Measurements from ENCODE around the gene CYP3A7. TPM values are rescaled to one million over a fixed set of nuclear protein-coding genes. Genes with fewer than 3 reads are reported as not detected.
"Not testable (repeated sequence)": the region's sequence is repeated elsewhere in the genome, so short reads cannot be mapped to it uniquely, and the experiment has no call there.

Gene CYP3A7
- total RNA-seq, 2 donors from 2014 or later: not detected

DNA sequence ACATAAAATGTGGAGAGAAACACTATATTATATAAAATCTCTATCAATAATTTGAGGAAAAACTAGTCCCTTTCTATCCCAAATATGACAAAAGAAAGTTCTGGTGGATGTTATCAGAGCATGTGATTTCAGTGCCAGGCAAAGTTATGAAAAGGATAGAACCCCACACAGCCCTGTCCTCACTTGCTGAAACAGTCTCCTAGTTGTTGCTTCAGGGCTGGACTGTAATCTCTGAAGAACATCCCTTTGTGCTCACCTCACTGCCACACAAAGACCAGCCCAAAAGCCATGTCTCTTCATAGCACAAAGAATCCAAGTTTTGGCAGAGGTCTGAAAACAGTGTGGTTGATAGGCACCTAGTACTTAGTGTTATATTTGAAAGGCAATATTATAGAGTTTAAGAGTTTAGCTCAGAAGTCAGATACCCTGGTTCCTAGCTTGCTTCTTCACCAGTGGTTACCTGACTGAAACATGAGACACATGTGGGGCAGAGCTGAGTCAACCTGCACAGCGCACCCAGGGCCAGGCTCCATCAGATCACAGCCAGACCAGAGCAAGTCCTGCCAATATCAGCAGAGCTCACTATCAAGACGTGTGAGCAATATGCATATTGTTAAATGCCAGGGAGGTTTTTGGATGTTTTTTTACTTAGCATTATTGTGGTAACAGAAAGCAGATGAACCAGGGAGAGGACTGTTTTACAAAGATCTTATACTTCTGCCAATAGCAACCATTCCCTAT lies 25.0 kb downstream of the CYP3A7 start:
- 83% methylated on average over 2 of the region's 2 CpGs for WGBS
- Histone ChIP-seq H3K27ac (no peak overlapping the region), H3K36me3 (no peaks in the 10 kb centered on the region), H3K9me3 (no peaks in the 10 kb centered on the region), H3K27me3 (replicated peaks; ENCODE audit: insufficient read depth) (no peaks in the 10 kb centered on the region), H3K4me3 (no peak overlapping the region), H3K4me1 (replicated peaks) (no peaks in the 10 kb centered on the region)
- intact Hi-C loops (cut with DNase I): no loop called here
- no peak for TF ChIP-seq POLR2AphosphoS5 (IDR thresholded peaks at IDR 0.05)
- no peak for DNase-seq (ENCODE audit: low spot score)

DNA sequence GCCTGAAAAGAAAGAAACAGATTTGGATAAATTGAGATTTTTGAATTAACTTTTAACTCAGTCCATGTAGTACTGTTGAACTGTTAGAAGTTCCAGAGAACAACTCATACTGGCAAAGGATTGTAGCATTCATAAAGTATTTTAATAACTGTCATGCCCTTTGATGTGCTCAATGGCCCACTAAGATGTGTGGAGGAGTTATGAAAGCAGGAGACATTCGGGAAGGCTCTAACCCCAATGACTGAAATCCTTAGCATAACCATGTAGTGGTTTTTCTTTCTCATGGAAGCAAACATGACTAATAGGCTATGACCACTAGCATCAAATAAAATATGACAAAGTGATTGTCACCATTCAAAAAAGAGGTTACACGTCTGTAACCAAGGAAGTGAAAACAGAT lies 25.7 kb downstream of the CYP3A7 start:
- intact Hi-C loops (cut with DNase I): no loop called here
- Histone ChIP-seq H3K27me3 (replicated peaks; ENCODE audit: insufficient read depth) (no peaks in the 10 kb centered on the region), H3K4me1 (replicated peaks) (no peaks in the 10 kb centered on the region), H3K36me3 (no peaks in the 10 kb centered on the region), H3K4me3 (no peak overlapping the region), H3K27ac (no peak overlapping the region), H3K9me3 (no peaks in the 10 kb centered on the region)
- WGBS: 98% methylated on average over 2 of the region's 2 CpGs
- no peak for TF ChIP-seq POLR2A (IDR thresholded peaks at IDR 0.05)
- TF ChIP-seq, protein P1, sequence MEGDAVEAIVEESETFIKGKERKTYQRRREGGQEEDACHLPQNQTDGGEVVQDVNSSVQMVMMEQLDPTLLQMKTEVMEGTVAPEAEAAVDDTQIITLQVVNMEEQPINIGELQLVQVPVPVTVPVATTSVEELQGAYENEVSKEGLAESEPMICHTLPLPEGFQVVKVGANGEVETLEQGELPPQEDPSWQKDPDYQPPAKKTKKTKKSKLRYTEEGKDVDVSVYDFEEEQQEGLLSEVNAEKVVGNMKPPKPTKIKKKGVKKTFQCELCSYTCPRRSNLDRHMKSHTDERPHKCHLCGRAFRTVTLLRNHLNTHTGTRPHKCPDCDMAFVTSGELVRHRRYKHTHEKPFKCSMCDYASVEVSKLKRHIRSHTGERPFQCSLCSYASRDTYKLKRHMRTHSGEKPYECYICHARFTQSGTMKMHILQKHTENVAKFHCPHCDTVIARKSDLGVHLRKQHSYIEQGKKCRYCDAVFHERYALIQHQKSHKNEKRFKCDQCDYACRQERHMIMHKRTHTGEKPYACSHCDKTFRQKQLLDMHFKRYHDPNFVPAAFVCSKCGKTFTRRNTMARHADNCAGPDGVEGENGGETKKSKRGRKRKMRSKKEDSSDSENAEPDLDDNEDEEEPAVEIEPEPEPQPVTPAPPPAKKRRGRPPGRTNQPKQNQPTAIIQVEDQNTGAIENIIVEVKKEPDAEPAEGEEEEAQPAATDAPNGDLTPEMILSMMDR (IDR thresholded peaks at IDR 0.05): no peak
- TF ChIP-seq POLR2AphosphoS5 (IDR thresholded peaks at IDR 0.05): no peak
- no peak for DNase-seq (ENCODE audit: low spot score)

DNA sequence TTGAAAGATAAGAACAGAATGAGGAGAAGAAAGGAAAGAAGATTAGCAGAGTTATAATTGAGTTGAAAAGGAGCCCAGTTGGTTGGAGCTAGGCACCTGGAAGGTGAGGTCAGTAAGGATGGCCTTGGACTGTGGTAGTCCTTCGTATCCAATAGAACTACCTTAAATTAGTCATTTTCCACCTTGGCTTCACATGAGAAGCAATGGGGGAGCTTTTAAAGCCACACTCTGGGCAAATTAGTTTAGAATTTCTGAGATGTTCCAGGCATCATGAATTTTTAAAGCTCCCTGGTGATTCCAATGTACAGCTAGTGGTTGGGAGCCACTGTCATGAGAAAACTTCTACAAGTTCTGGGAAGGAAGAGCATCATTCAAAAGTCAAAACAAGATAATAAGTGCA lies 27.9 kb downstream of the CYP3A7 start:
- no peak for DNase-seq (ENCODE audit: low spot score)
- Histone ChIP-seq H3K4me3 (no peak overlapping the region), H3K4me1 (replicated peaks) (no peaks in the 10 kb centered on the region), H3K27me3 (replicated peaks; ENCODE audit: insufficient read depth) (no peaks in the 10 kb centered on the region), H3K9me3 (no peaks in the 10 kb centered on the region), H3K36me3 (no peaks in the 10 kb centered on the region), H3K27ac (no peak overlapping the region)
- intact Hi-C loops (cut with DNase I): no loop called here
- TF ChIP-seq POLR2AphosphoS5 (IDR thresholded peaks at IDR 0.05): no peak
- no peak for TF ChIP-seq POLR2A (IDR thresholded peaks at IDR 0.05)
- TF ChIP-seq, protein P1 (IDR thresholded peaks at IDR 0.05): no peak
- WGBS: 63% methylated on average over 1 of the region's 1 CpG

DNA sequence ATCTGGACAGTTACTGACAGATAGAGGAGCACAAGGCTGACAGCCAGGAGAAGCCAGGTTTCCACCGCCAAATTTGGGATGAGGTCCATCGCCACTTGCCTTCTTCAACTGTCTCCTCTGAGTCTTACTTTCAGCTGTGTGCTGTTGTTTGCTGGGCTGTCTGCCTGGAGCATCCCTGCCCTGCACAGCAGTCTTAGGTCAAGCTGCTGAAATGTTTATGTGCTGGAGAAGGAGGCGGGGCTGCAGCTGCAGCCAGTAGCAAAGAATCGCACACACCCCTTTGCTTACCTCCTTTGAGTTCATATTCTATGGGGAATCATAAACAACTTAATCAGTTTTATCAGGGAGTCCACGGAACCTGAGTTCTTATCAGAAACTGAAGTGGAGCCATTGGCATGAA lies 35.0 kb downstream of the CYP3A7 start:
- no peak overlapping the region for H3K4me3 ChIP-seq
- TF ChIP-seq, protein P1 (IDR thresholded peaks at IDR 0.05): no peak
- TF ChIP-seq POLR2A (IDR thresholded peaks at IDR 0.05) (no peak), POLR2AphosphoS5 (IDR thresholded peaks at IDR 0.05) (no peak)
- no peaks in the 10 kb centered on the region for H3K36me3 ChIP-seq
- no peaks in the 10 kb centered on the region for H3K9me3 ChIP-seq
- no peaks in the 10 kb centered on the region for H3K27me3 ChIP-seq (replicated peaks; ENCODE audit: insufficient read depth)
- no peak overlapping the region for H3K27ac ChIP-seq
- no peak for DNase-seq (ENCODE audit: low spot score)
- H3K4me1 ChIP-seq (replicated peaks): no peaks in the 10 kb centered on the region
- intact Hi-C loops (cut with DNase I): no loop called here
- WGBS: 38% methylated on average over 5 of the region's 5 CpGs

DNA sequence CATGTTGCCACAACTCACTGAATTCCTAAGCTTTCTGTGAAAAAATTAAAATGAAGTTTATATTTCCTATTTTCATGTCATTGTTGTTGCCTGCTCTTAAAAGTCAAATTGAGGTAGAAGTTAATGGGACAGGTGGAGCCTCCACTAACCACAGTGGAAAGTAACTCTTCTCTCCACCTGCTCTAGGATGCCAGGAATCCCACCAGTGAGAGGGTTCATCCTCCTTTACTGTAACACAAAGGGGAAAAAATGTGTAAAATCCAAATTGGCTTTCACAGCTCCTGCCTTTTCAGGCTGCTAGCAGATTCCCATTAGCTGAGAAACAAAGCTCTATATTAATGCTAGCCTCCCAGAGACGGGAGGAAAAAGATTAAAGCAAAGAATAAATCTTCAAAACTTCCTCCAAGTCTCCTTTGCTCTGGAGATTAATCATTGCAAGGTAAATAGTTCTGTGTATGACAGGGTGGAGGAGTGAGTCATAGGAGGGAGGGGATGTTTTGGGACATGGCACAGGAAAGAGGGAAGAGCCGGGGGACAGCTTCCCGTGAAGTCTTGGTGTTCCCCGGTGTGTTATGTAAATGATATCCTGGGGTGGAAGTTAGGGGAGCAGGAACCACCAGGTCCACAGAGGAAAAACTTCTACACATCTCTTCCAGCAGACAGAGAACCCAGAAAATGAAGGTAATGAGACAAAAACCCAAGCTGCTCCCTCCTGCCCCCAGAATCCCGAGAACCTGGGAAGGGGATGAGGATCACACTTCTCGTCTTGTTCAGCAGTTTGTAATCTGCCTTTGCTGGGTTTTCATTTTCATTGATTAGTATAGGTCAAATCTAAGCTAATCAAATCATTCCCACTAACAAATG lies 35.9 kb downstream of the CYP3A7 start:
- WGBS: 28% methylated on average over 6 of the region's 6 CpGs
- DNase-seq (ENCODE audit: low spot score): peak; percentile 42

More for the DNA sequence above, 35.9 kb downstream of the CYP3A7 start:
- H3K9me3 ChIP-seq; intact Hi-C loops (cut with DNase I); H3K4me3 ChIP-seq; H3K27me3 ChIP-seq (replicated peaks; ENCODE audit: insufficient read depth); H3K4me1 ChIP-seq (replicated peaks); H3K36me3 ChIP-seq: not testable (repeated sequence)
- H3K27ac ChIP-seq: peak overlapping the region in 1 of 2 donors; percentile 20

All from prostate gland (tissue), 2 donors.